K562 (cell line): Measurements from ENCODE around the gene BAG2. TPM values are rescaled to one million over a fixed set of nuclear protein-coding genes. Genes with fewer than 3 reads are reported as not detected.

Experiments
- CAMTA2 ChIP-seq: fragments of 250-450 bp; sonication (Bioruptor Pico); conservative IDR thresholded peaks from 2 replicates; pipeline ENCODE4 v1.5.1; 2022
- EWSR1 ChIP-seq: fragments of 450-650 bp; IDR thresholded peaks from 2 replicates; pipeline ENCODE4 v1.6.1; 2018; ENCODE audit warnings: borderline replicate concordance, mild to moderate bottlenecking, low read depth, moderate library complexity; ENCODE audit not compliant: partially characterized antibody
- FOXJ3 ChIP-seq: sonication (generic); formaldehyde crosslinking; IDR thresholded peaks from 2 replicates; pipeline ENCODE4 v1.4.0; 2020; ENCODE audit warnings: mild to moderate bottlenecking, missing genetic modification reagents
- KDM4B ChIP-seq, 2 experiments: fragments of 450-650 bp in 1 of 2; sonication (generic) in 1 of 2; IDR thresholded peaks; 2 replicates each; pipeline ENCODE4 v1.6.1; 2016 to 2017; ENCODE audit warnings: borderline replicate concordance in 2 of 2, antibody characterized with exemption in 1 of 2, low read depth in 1 of 2, mild to moderate bottlenecking in 1 of 2
- KLF6 ChIP-seq: fragments of 250-450 bp; sonication (Bioruptor Pico); IDR thresholded peaks from 2 replicates; pipeline ENCODE4 v1.4.0; 2020; ENCODE audit warnings: mild to moderate bottlenecking, moderate library complexity, borderline replicate concordance
- MTA1 ChIP-seq: fragments of 450-650 bp; IDR thresholded peaks from 2 replicates; pipeline ENCODE4 v1.6.1; 2017; ENCODE audit warnings: borderline replicate concordance
- MTA3 ChIP-seq: fragments of 450-650 bp; formaldehyde crosslinking; IDR thresholded peaks from 2 replicates; pipeline ENCODE4 v1.6.1; 2017; ENCODE audit warnings: mild to moderate bottlenecking, borderline replicate concordance
- NCOA1 ChIP-seq: fragments of 450-650 bp; IDR thresholded peaks from 2 replicates; pipeline ENCODE4 v1.6.1; 2016; ENCODE audit warnings: low read depth
- POLR2A ChIP-seq: fragments of 450-650 bp; conservative IDR thresholded peaks from 2 replicates; pipeline ENCODE4 v1.6.1; 2016
- RBM39 ChIP-seq: fragments of 200-400 bp; formaldehyde crosslinking; optimal IDR thresholded peaks from 2 replicates; pipeline ENCODE3; 2018; ENCODE audit warnings: low read depth, low read length
- RFX7 ChIP-seq: fragments of 250-450 bp; sonication (Bioruptor Pico); IDR thresholded peaks from 2 replicates; pipeline ENCODE4 v1.5.1; 2021; ENCODE audit warnings: mild to moderate bottlenecking
- RUNX1 ChIP-seq: sonication (generic); IDR thresholded peaks from 2 replicates; pipeline ENCODE4 v1.6.1; 2016; ENCODE audit warnings: antibody characterized with exemption, low read depth
- ZNF134 ChIP-seq: fragments of 250-450 bp; sonication (Bioruptor Pico); conservative IDR thresholded peaks from 2 replicates; pipeline ENCODE4 v1.4.0; 2020
- polyA plus RNA-seq, 8 experiments: library from polyadenylated mRNA; depleted of rRNA in 4 of 8; stranded (reverse) in 5 of 8; unstranded in 3 of 8; fragments of >200 nt; fragmentation: Nextera tagmentation in 2 of 8; fragmentation: Illumina TruSeq in 1 of 8; extraction: Ambion mirVana in 2 of 8; extraction: Trizol in 1 of 8; gene quantifications; 2 replicates each; pipeline versions ENCODE4 v1.2.1 to v1.2.3, GENCODE V29; 2011 to 2014; ENCODE audit warnings: inconsistent platforms in 1 of 8, missing spikeins in 1 of 8
- total RNA-seq, 7 experiments: library from RNA; depleted of rRNA in 6 of 7; stranded (reverse); fragments of >200 nt in 6 of 7; fragmentation: Illumina TruSeq in 2 of 7; extraction: Trizol in 2 of 7; gene quantifications; 2 replicates each; pipeline versions ENCODE4 v1.2.1 to v1.2.3, GENCODE V29; 2011 to 2021; ENCODE audit warnings: low replicate concordance in 1 of 7
- TF ChIP-seq, protein P1 (sequence below): fragments of 150-350 bp; IDR thresholded peaks from 2 replicates; pipeline ENCODE4 v1.6.1; 2014; ENCODE audit warnings: low read depth, mild to moderate bottlenecking, low read length, borderline replicate concordance
- TF ChIP-seq, protein P2 (sequence below): fragments of 150-350 bp; conservative IDR thresholded peaks from 2 replicates; pipeline ENCODE4 v1.6.1; 2014; ENCODE audit warnings: low read length
- TF ChIP-seq, protein P3 (sequence below): sonication (generic); formaldehyde crosslinking; IDR thresholded peaks from 2 replicates; pipeline ENCODE4 v1.9.0; 2022; ENCODE audit warnings: mild to moderate bottlenecking, missing genetic modification reagents

BAG2 gene
- total and polyA plus RNA-seq, 9 of the 15 experiments (the other 6 are each of a cell fraction or from before 2014, with no cell fraction given), result 12.8 to 20.7 (median 17.6) TPM

DNA sequence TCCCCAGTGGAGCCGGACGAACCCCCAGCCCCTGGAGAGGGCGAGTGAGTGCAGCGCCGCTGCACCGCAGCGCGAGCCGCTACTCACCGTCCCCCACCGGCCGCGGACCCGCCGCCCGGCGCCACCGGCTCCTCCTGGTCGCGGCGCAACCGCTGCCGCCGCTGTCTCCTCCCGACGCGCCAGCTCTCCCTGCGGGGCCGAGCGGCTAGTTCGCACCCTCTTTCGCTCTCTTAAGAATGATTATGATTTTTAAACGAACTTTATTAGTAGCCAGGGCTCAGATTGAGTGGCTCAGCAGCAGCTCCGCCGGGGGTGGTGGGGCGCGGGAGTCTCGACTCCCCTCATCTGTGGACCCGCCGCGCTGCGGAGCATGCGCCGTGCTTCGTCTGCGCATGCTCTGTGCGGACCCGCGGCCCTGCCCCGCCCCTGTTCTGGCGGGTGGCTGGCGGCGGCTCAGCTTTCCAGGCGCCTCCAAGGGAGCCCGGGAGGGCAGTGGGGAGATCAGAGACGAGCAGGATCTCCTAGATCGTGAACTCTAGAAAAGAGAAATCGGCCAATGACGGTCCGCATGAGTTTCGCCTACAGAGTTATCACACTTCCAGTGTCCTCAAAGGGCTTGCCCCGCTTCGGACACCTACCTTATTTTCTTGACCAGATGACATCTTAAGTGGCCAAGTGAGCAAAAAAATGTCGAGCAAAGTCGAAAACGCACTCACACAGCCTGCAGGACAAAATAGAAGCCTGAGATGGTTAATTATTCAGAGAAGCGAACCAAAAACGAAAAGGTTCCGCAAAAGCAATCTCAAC, 50.0 kb downstream of the BAG2 start, which contains the start of gene RAB23 (continued):
- TF ChIP-seq, protein P1, sequence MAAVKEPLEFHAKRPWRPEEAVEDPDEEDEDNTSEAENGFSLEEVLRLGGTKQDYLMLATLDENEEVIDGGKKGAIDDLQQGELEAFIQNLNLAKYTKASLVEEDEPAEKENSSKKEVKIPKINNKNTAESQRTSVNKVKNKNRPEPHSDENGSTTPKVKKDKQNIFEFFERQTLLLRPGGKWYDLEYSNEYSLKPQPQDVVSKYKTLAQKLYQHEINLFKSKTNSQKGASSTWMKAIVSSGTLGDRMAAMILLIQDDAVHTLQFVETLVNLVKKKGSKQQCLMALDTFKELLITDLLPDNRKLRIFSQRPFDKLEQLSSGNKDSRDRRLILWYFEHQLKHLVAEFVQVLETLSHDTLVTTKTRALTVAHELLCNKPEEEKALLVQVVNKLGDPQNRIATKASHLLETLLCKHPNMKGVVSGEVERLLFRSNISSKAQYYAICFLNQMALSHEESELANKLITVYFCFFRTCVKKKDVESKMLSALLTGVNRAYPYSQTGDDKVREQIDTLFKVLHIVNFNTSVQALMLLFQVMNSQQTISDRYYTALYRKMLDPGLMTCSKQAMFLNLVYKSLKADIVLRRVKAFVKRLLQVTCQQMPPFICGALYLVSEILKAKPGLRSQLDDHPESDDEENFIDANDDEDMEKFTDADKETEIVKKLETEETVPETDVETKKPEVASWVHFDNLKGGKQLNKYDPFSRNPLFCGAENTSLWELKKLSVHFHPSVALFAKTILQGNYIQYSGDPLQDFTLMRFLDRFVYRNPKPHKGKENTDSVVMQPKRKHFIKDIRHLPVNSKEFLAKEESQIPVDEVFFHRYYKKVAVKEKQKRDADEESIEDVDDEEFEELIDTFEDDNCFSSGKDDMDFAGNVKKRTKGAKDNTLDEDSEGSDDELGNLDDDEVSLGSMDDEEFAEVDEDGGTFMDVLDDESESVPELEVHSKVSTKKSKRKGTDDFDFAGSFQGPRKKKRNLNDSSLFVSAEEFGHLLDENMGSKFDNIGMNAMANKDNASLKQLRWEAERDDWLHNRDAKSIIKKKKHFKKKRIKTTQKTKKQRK, result no peak
- TF ChIP-seq POLR2A (peak; percentile 83), CAMTA2 (CRISPR knock-in tag) (no peak), RFX7 (CRISPR knock-in tag) (no peak), FOXJ3 (no peak), KDM4B (IDR thresholded peaks at IDR 0.05; ENCODE audit: borderline replicate concordance in 2 of 2, low read depth in 1 of 2) (0 out of 4 replicates have a peak, but pooled peaks of 1 of the 2 experiments have one; percentile 18), RBM39 (no peak), ZNF134 (CRISPR knock-in tag) (no peak), RUNX1 (no peak), NCOA1 (no peak), MTA1 (no peak), MTA3 (0 out of 2 replicates have a peak, but pooled peaks have one; percentile 42), EWSR1 (no peak), KLF6 (CRISPR knock-in tag) (no peak)
- TF ChIP-seq, protein P2, sequence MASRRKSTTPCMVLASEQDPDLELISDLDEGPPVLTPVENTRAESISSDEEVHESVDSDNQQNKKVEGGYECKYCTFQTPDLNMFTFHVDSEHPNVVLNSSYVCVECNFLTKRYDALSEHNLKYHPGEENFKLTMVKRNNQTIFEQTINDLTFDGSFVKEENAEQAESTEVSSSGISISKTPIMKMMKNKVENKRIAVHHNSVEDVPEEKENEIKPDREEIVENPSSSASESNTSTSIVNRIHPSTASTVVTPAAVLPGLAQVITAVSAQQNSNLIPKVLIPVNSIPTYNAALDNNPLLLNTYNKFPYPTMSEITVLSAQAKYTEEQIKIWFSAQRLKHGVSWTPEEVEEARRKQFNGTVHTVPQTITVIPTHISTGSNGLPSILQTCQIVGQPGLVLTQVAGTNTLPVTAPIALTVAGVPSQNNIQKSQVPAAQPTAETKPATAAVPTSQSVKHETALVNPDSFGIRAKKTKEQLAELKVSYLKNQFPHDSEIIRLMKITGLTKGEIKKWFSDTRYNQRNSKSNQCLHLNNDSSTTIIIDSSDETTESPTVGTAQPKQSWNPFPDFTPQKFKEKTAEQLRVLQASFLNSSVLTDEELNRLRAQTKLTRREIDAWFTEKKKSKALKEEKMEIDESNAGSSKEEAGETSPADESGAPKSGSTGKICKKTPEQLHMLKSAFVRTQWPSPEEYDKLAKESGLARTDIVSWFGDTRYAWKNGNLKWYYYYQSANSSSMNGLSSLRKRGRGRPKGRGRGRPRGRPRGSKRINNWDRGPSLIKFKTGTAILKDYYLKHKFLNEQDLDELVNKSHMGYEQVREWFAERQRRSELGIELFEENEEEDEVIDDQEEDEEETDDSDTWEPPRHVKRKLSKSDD, result no peak
- TF ChIP-seq, protein P3, sequence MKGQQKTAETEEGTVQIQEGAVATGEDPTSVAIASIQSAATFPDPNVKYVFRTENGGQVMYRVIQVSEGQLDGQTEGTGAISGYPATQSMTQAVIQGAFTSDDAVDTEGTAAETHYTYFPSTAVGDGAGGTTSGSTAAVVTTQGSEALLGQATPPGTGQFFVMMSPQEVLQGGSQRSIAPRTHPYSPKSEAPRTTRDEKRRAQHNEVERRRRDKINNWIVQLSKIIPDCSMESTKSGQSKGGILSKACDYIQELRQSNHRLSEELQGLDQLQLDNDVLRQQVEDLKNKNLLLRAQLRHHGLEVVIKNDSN (CRISPR knock-in tag), result no peak
